ENCODE results near the gene CPNE2. TPM values are rescaled to one million over a fixed set of nuclear protein-coding genes. Genes with fewer than 3 reads are reported as not detected.

CPNE2 gene
- total and polyA plus RNA-seq, 2 of the 8 experiments (the other 6 are each of a cell fraction or from before 2014, with no cell fraction given), result 10.6 to 39.5 TPM

DNA sequence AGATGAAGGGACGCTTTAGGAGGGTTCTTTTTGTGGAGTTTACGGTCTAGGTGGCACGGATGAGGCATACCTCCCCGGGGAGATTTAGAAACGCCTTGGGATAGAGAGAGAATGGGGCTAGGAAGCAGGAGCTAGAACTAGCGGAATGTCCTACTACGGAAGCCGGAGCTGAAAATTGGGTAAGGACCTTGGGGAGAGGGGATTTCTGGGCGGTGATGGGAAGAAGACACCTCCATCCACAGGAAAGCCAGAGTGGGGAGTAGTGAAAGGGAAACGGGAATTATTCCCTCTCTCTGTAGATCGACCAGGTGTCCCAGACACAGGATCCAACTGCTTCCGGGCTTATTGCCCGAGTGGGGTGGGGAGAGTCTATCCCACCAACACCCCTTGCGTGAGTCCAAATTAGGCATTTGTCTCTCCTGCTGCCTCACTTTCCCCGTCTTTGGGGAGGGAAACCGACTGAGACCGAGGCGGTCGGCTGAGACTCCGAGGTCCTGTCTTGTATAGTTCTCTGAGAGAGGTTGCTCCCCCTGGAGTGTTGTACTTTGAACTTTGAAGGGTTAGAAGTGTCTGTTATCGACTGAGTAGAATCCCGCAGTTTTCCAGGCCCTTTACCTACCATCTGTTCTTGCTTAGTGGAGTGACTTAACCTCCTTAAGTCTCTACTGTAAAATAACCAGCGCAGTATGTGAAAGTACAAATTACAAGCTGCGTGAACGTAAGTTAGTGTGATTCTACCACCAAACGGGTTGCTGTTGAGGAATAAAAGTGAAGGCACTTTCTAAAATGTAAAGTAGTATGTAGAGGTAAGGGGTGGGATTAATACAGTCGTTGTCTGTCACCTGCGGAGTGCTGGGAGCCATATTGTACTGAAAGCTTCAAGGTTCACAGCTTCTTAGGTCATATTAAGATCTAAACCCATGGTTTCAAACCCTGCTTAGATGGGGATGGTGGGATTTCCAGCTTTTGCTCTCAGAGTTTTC lies 94.8 kb downstream of the CPNE2 start (continued):
- TF ChIP-seq POLR2AphosphoS5 (IDR thresholded peaks at IDR 0.05; ENCODE audit: low read depth, low read length), result no peak
- TF ChIP-seq EZH2 (IDR thresholded peaks at IDR 0.05; ENCODE audit: low read depth, low read length, severe bottlenecking), result no peak
- TF ChIP-seq SAP30 (IDR thresholded peaks at IDR 0.05; ENCODE audit: insufficient read depth, insufficient replicate concordance, low read length), result peak; percentile 1
- no peak for TF ChIP-seq TEAD4 (IDR thresholded peaks at IDR 0.05; ENCODE audit: low read depth, low read length)
- TF ChIP-seq SP4 (IDR thresholded peaks at IDR 0.05; ENCODE audit: low read length), result no peak
- TF ChIP-seq KDM4A (IDR thresholded peaks at IDR 0.05; ENCODE audit: low read depth, low read length, severe bottlenecking), result peak; percentile 30
- no peak for TF ChIP-seq KDM1A (IDR thresholded peaks at IDR 0.05; ENCODE audit: borderline replicate concordance, low read length)
- TF ChIP-seq SIX5 (IDR thresholded peaks at IDR 0.05; ENCODE audit: low read depth, low read length), result no peak
- TF ChIP-seq CBX5 (IDR thresholded peaks at IDR 0.05; ENCODE audit: low read depth, low read length), result no peak
- TF ChIP-seq TAF7 (optimal IDR thresholded peaks at IDR 0.05; ENCODE audit: borderline replicate concordance, low read depth, low read length), result no peak
- TF ChIP-seq ASH2L (IDR thresholded peaks at IDR 0.05; ENCODE audit: low read length), result peak; percentile 16
